ENCODE data around the gene SNAPC2. TPM values are rescaled to one million over a fixed set of nuclear protein-coding genes. Genes with fewer than 3 reads are reported as not detected.

The SNAPC2 gene
- total RNA-seq, 1 donor = 18.5 TPM

GRCh38 chr19:7970716-7971448, 50.7 kb downstream of the SNAPC2 start:
- H3K9me3 ChIP-seq (ENCODE audit: low read depth, low read length) = no peaks in the 10 kb centered on the region
- no peak overlapping the region for H2AFZ ChIP-seq (ENCODE audit: low read length)
- no peak overlapping the region for H3K4me2 ChIP-seq (ENCODE audit: insufficient read depth, low read length)
- no peaks in the 10 kb centered on the region for H3K27me3 ChIP-seq (ENCODE audit: insufficient read depth, low read length)
- TF ChIP-seq CTCF (IDR thresholded peaks at IDR 0.05; ENCODE audit: extremely low read depth, low read depth, low read length) = peak; percentile 79
- no peaks in the 10 kb centered on the region for H3K4me1 ChIP-seq (ENCODE audit: insufficient read depth, low read length)
- H3K79me2 ChIP-seq (ENCODE audit: insufficient read depth, low read length) = peaks cover 9% of the 10 kb centered on the region
- no peak overlapping the region for H3K27ac ChIP-seq (ENCODE audit: low read depth, low read length)
- H3K36me3 ChIP-seq (ENCODE audit: insufficient read depth, low read length) = peaks cover 49% of the 10 kb centered on the region
- peaks cover 29% of the 10 kb centered on the region for H4K20me1 ChIP-seq (ENCODE audit: insufficient read depth, low read length)
- no peak overlapping the region for H3K4me3 ChIP-seq (ENCODE audit: insufficient read depth, low read length)
- DNase-seq (ENCODE audit: insufficient read length, low spot score, missing footprints) = peak; percentile 92

GRCh38 chr19:7971553-7972520, 51.7 kb downstream of the SNAPC2 start:
- H3K36me3 ChIP-seq (ENCODE audit: insufficient read depth, low read length) = peaks cover 40% of the 10 kb centered on the region
- H3K4me1 ChIP-seq (ENCODE audit: insufficient read depth, low read length) = no peaks in the 10 kb centered on the region
- H3K4me2 ChIP-seq (ENCODE audit: insufficient read depth, low read length) = no peak overlapping the region
- no peak overlapping the region for H2AFZ ChIP-seq (ENCODE audit: low read length)
- DNase-seq (ENCODE audit: insufficient read length, low spot score, missing footprints) = peak; percentile 53
- peaks cover 9% of the 10 kb centered on the region for H3K79me2 ChIP-seq (ENCODE audit: insufficient read depth, low read length)
- H3K9me3 ChIP-seq (ENCODE audit: low read depth, low read length) = no peaks in the 10 kb centered on the region
- H3K27me3 ChIP-seq (ENCODE audit: insufficient read depth, low read length) = no peaks in the 10 kb centered on the region
- H3K27ac ChIP-seq (ENCODE audit: low read depth, low read length) = no peak overlapping the region
- H4K20me1 ChIP-seq (ENCODE audit: insufficient read depth, low read length) = peaks cover 29% of the 10 kb centered on the region
- H3K4me3 ChIP-seq (ENCODE audit: insufficient read depth, low read length) = no peak overlapping the region
- TF ChIP-seq CTCF (IDR thresholded peaks at IDR 0.05; ENCODE audit: extremely low read depth, low read depth, low read length) = no peak

Other genes starting within 250 kb of the SNAPC2 start
- not detected in 2 replicates for gene MCEMP1, start 243.2 kb upstream of the SNAPC2 start, total RNA-seq
- gene TRAPPC5, start 239.5 kb upstream of the SNAPC2 start, total RNA-seq = 23.3 and 26.4 TPM in 2 replicates
- not detected in 2 replicates for gene FCER2, start 218.2 kb upstream of the SNAPC2 start, total RNA-seq
- not detected in 2 replicates for gene CLEC4G, start 188.2 kb upstream of the SNAPC2 start, total RNA-seq
- not detected in 2 replicates for gene CD209, start 172.8 kb upstream of the SNAPC2 start, total RNA-seq
- gene CLEC4M, start 157.1 kb upstream of the SNAPC2 start, total RNA-seq = not detected in 2 replicates
- 24.8 and 26.1 TPM in 2 replicates for gene EVI5L, start 90.1 kb upstream of the SNAPC2 start, total RNA-seq
- gene PRR36, start 45.9 kb upstream of the SNAPC2 start, total RNA-seq = under 0.01 TPM in 1 of 2 replicates, not detected in the other
- 10.5 and 17.4 TPM in 2 replicates for gene LRRC8E, start 31.8 kb upstream of the SNAPC2 start, total RNA-seq
- 12.4 and 14.8 TPM in 2 replicates for gene MAP2K7, start 16.5 kb upstream of the SNAPC2 start, total RNA-seq
- under 0.01 TPM in 1 of 2 replicates, not detected in the other for gene TGFBR3L, start 5.5 kb upstream of the SNAPC2 start, total RNA-seq
- 1.5 and 2.5 TPM in 2 replicates for gene CTXN1, start 5.8 kb downstream of the SNAPC2 start, total RNA-seq
- gene TIMM44, start 23.3 kb downstream of the SNAPC2 start, total RNA-seq = 52.5 and 55.4 TPM in 2 replicates
- 23.0 and 25.7 TPM in 2 replicates for gene ELAVL1, start 85.3 kb downstream of the SNAPC2 start, total RNA-seq
- not detected in 2 replicates for gene CCL25, start 132.4 kb downstream of the SNAPC2 start, total RNA-seq
- gene FBN3, start 229.3 kb downstream of the SNAPC2 start, total RNA-seq = not detected in 2 replicates